Measurements from ENCODE around the gene C12orf76.

- TF ChIP-seq CTCF (IDR thresholded peaks at IDR 0.05): no peak
- no peak for TF ChIP-seq POLR2A (IDR thresholded peaks at IDR 0.05)
Measured at GRCh38 chr12:110047297-110047940, 903 bp downstream of the C12orf76 start.

Measured in breast epithelium (tissue), 3 donors.